HG03139 (cell line): Measurements from ENCODE around the gene CDYL.
"Not testable (repeated sequence)": the region's sequence is repeated elsewhere in the genome, so short reads cannot be mapped to it uniquely, and the experiment has no call there.

ENCODE experiments used
- ATAC-seq: cut with Tn5 transposase; IDR thresholded peaks from one replicate; pipeline ENCODE4 v1.9.1; 2021; ENCODE audit not compliant: unreplicated experiment

CDYL gene

GRCh38 chr6:4987432-4987831 is 211.2 kb downstream of the CDYL start:
- ATAC-seq, result no peak

- ATAC-seq, result no peak
Measured at GRCh38 chr6:4994741-4995140, 218.5 kb downstream of the CDYL start.

- no peak for ATAC-seq
Measured at GRCh38 chr6:4997862-4998261, 221.7 kb downstream of the CDYL start.

GRCh38 chr6:4999586-4999985 is 223.4 kb downstream of the CDYL start:
- ATAC-seq, result no peak

GRCh38 chr6:5003604-5004372 is 227.6 kb downstream of the CDYL start, which contains the start of gene RPP40:
Gene RPP40, minus strand, starts transcription at chr6:5004037. Its CDS starts 35 bp downstream, at chr6:5004002.
- peak; percentile 93 for ATAC-seq

GRCh38 chr6:5004373-5005037 is 228.3 kb downstream of the CDYL start:
- no peak for ATAC-seq

GRCh38 chr6:5005038-5005433 is 228.8 kb downstream of the CDYL start:
- not testable (repeated sequence) for ATAC-seq
